Hematopoietic multipotent progenitor cell treated with erythropoietin and hydrocortisone succinate and interleukin-3 and kit ligand, for 6 days (in vitro differentiated cells): ENCODE data around the gene ALDH3B1.

Source experiments
- DNase-seq: peaks from one replicate; pipeline ENCODE4 v3.0.0-alpha.2; 2015

Gene ALDH3B1

DNA sequence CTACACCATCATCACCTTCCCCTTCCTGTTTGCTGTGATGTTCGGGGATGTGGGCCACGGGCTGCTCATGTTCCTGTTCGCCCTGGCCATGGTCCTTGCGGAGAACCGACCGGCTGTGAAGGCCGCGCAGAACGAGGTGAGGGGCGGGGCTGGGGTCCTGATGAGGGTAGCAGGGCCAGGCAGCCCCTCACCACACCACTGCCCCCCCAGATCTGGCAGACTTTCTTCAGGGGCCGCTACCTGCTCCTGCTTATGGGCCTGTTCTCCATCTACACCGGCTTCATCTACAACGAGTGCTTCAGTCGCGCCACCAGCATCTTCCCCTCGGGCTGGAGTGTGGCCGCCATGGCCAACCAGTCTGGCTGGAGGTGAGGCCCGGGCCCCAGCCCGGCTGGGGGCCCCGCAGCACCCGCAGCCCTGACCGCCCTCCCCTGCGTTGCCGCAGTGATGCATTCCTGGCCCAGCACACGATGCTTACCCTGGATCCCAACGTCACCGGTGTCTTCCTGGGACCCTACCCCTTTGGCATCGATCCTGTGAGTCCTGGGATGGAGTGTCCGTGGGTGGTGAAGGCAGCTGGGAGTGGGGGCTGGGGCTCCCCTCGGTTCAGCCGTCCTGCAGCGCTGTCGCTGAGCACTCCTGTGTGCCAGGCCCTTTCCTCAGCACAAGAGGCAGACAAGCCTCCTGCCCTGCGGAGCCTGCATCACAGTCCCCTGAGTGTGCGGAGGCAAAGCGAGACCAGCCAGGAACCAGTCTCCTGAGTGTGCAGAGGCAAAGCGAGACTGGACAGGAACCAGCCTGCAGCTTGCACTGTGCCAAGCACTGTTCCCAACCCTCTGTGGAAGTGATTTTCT, 37.5 kb downstream of the ALDH3B1 start:
- DNase-seq: no peak

DNA sequence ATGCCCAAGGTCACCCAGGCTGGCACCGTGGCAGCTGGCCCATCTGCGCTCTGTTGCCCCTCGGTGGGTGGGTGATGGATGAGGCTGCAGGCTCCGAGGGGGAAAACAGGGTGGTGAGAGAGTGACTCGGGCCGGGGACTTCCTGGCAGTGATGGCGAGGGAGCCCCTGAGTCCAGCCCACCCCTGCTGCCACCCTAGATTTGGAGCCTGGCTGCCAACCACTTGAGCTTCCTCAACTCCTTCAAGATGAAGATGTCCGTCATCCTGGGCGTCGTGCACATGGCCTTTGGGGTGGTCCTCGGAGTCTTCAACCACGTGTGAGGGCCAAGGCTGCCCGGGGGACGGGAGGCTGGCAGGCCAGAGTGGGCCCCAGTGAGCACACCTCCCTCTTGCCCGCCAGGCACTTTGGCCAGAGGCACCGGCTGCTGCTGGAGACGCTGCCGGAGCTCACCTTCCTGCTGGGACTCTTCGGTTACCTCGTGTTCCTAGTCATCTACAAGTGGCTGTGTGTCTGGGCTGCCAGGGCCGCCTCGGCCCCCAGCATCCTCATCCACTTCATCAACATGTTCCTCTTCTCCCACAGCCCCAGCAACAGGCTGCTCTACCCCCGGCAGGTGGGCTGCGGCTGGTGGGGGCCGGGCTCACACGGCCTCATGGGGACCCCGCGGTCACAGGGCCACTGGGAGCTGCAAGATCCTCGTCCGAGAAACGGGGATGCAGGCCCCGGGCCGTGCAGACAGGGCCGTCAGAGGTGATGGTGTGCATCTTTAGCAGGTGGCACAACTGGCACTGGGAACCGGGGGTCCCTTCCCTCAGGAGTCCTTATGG, 38.8 kb downstream of the ALDH3B1 start:
- no peak for DNase-seq

DNA sequence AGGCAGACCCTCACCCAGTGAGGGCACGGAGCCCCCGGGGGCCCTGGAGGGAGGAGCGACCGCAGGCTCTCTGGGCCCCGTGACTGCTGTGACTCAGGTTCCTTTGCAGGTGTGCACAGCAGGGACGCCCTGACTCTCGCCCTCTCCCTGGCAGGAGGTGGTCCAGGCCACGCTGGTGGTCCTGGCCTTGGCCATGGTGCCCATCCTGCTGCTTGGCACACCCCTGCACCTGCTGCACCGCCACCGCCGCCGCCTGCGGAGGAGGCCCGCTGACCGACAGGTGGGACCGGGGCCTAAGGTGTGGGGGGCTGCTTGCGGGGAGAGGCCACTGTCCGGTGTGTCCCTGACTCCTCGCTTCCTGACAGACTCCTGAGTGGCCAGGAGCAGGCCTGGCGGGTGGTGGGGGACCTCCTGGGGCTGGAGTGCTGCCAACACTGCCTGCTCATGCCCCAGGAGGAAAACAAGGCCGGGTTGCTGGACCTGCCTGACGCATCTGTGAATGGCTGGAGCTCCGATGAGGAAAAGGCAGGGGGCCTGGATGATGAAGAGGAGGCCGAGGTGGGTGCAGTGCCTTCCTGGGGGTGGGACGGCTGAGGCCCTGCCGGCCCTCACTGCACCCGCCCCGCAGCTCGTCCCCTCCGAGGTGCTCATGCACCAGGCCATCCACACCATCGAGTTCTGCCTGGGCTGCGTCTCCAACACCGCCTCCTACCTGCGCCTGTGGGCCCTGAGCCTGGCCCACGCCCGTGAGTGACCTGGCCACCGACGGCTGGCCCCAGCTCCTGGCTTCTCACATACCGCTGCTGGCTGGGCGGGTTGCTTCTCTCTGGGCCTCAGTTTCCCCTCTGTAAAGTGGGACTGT, 39.6 kb downstream of the ALDH3B1 start:
- DNase-seq: no peak

DNA sequence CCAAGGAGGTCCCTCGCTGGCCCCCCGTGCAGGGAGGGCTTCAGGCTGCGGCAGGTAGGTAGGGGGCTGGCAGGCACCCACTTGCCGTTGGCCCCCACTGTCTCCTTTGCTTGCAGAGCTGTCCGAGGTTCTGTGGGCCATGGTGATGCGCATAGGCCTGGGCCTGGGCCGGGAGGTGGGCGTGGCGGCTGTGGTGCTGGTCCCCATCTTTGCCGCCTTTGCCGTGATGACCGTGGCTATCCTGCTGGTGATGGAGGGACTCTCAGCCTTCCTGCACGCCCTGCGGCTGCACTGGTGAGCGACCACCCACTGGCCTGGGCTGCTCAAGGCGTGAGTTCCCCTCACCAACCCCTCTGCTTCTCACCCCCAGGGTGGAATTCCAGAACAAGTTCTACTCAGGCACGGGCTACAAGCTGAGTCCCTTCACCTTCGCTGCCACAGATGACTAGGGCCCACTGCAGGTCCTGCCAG, 40.3 kb downstream of the ALDH3B1 start:
- no peak for DNase-seq

DNA sequence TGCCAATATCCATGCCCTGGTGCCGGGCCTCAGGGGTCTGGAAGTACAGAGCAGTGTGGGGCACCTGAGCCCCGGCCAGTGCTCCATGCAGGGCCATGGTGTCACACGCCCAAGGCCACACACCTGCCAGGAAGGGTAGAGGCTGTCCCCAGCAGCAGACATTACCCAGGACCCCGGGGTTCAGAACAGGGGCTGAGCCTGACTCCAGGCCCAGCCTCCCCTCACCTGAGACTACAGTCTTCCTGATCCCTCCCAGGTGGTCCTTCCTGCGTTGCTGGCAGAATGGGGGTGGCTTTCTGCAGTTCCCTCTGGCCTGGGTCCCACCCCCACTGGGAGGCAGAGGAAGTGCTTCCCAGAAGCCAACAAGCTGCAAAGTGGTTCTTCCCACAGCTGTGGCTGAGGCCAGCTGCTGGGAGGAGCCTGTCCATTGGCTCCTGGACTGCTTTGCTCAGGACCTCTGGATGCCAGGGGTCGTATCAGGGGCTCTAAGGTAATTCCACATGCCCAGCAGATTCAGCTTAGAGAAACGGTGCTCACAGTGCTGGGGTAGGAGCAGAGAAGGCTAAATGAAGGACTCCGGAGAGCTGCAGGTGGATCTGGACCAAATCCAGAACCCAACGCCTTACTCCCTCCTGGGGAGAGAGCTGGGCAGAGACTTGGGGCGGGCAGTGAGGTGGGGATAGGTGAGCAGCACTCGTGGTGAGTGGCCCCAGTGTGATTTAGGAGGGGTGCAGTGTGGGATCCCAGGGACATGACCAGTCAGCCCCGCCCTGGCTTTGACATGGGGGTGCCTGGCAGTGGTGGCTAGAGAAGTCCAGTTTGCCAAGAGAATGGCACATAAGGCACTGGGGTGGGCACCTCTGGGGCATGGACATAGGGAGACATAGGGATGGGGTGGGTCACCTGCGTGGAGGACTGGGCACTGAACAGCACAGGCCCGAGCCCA, 41.3 kb downstream of the ALDH3B1 start:
- no peak for DNase-seq

DNA sequence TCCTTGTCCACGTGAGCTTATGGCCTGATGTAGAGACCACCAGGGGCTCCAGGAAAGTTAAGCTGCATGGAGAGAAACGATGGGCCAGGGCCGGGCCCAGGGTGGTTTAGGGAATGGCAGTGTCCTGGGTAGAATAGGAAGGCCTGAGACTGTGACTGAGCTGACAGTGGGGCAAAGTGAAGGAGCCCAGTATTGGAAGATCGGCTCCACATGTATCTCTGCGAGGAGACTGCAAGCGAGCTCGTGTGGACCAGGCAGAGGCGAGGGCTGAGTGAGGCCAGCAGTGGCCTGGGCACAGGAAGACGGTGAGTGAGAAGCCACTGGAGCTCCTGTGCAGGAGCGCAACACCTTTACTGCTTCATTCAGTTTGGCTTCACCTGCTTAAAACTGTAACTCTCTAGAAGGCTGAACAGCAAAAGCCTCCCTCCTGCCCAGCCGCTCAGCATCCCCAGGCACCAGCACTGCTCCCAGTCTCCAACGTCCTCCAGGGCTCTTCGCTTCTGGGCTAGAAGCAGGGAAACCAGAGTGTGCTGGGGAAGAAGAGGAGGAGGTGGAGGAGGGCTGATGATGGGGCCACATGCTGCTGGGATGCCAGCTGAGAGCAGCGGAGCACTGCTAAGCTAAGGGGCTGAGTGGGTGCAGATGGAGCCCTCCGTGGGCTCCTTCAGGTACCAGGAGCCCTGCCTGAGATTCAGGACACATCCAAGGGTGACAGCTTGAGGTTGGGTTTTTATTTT, 42.2 kb downstream of the ALDH3B1 start:
- DNase-seq: no peak

DNA sequence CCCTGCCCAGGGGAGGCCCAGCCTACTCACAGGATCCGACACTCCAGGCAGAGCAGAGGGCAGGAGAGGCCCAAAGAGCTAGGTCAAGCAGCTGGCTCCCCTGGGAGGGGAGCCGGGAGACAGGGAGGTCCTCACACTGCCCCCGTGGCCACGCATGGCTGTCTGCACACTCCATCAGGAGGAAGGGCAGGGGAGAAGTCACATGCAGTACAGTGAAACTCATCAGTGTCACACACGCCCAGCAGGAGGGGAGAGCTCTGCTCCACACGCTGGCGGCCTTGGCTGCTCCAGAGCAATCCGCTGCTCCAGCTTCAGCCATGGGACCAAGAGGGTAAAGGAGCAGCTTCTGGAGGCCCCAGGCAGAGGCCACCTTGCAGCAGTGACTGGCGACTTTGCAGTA, 43.0 kb downstream of the ALDH3B1 start:
- DNase-seq: no peak

DNA sequence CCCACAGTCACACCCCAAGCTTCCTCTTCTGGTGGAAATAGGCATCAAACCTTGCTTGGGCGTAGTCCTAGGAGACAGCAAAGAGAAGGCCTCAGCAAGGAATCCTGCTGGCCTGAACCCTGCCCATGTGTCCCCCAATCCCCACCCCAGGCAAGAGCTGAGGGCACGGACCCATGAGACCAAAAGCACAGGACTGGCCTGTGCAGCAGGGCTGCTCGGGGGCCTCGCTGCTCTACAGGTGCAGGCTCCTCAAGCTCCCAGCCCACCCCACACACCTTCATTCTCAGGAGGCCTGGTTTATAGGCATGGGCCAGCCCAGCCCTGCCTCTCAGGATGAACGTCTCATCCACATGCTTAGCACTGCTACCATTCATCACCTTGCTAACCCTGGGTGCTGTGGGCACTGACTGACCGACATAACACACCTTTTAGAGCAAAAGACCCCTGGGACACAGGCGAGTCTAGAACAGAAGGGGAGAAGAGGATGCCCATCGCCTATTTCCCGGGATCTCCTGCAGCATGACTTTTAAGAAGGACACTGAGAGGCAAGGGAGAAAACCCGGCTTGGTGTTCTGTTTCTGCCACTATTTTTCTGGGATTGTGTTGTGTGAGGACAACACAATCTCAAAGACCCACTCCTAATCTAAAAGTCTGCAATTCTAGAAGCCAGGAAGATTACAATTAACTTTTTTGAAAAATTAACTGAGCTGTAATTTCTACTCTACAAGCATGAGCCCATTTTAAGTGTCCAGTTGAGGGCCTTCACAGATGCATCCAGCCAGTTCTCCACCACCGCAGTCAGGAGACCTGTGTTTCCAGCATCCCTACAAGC, 44.1 kb downstream of the ALDH3B1 start:
- no peak for DNase-seq

DNA sequence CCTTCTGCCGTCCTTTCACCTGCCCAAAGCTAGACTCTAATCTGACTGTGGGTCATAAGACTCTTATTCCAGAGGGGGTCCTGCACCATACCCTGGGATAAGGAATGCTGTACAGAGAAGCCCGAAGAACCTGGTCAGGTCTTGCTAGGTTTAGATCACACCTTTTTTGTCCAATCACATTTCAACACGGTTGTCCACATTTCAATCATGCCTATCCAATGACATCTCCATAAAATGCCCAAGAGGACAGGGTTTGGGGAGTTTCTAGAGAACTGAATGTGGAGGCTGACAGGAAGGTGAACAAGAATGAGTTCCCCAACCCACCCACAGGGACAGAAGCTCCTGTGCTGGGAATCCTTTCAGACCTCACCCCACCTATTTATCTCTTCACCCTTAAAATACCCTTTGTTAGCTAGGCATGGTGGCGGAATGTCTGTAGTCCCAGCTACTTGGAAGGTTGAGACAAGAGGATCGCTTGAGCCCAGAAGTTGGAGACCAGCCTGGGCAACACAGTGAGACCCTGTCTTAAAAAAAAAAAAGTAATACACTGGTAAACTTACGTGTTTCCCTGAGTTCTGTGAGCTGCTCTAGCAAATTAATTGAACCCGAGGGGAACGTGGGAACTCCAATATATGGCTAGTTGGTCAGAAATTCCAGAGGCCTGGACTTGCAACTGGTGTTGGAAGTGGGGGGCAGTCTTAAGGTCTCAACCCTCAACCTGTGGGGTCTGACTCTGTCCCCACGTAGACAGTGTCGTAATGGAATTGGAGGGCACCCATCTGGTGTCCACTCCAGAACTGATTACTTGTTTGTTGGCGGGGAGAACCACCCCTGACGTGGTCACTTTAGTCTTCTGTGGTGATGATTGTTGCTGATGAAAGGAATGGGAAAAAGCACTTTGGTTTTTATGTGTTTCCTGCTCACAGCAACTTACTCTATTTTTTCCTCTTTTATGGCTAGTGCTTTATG, 46.5 kb downstream of the ALDH3B1 start:
- DNase-seq: no peak

DNA sequence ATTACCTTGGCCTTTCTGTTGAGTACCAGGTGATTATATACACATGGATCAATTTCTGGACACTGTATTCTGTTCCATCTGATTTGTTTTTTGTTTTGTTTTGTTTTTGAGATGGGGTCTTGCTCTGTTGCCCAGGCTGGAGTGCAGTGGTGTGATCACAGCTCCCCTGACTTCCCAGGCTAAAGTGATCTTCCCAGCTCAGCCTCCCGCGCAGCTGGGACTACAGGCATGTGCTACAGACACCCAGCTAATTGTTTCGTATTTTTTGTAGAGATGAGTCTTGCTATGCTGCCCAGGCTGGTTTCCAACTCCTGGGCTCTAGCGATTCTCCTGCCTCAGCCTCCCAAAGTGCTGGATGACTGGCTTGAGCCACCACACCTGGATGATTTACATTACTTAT, 47.7 kb downstream of the ALDH3B1 start:
- DNase-seq: no peak

DNA sequence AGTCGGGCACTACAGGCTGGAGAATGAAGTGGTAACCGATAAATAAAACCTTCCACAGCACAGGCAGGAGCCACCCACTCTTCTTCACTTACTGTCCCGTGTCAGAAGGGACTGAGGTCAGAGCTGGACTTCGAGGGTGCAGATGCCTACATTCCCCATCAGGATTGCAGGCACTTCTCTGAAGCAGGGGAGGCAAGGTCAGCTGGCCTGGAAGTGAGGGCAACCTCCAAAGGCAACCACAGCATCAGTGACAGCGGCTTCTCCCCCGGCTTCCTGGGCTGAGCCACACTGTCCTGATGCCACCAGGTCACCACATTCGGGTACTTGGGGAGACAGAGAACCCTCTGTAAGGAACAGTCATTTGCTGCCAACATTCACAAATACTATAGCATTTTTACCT, 51.4 kb downstream of the ALDH3B1 start:
- no peak for DNase-seq

DNA sequence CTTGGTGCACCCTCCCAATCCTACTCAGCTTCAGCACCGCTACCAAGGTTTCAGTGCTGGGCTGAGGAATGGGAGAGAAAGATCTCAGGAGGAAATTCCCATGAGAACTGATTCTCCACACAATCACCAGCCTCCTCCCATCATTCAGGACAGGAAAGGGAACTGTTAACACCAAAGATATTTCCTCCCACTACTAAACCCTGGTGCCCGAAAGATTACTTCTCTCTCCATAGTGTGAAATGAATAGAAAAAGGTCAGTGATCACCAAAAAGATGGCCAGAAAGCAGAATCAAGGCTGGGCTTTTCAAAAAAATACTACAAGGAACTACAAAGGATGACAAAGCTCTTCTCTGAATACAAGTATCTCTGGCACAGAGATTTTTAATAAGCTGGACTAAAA, 54.8 kb downstream of the ALDH3B1 start:
- no peak for DNase-seq

DNA sequence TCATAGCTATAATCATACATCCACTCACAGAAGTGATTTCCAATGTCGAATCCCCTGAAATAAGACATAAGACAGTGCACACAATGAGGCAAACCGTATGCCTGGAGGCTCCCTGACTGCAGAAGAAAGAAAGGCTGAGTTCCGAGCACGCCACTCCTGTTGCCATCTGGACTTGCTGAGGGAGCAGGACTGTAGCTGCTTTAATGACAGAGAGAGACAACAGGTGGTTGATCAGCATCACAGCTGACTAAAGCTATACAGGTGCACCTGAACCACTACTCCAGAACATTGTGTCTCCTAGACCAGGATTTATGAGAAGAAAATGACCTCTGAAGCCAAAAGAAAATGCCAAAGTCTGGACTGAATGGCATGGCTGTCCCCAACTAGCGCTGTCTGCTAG, 55.7 kb downstream of the ALDH3B1 start:
- DNase-seq: no peak

DNA sequence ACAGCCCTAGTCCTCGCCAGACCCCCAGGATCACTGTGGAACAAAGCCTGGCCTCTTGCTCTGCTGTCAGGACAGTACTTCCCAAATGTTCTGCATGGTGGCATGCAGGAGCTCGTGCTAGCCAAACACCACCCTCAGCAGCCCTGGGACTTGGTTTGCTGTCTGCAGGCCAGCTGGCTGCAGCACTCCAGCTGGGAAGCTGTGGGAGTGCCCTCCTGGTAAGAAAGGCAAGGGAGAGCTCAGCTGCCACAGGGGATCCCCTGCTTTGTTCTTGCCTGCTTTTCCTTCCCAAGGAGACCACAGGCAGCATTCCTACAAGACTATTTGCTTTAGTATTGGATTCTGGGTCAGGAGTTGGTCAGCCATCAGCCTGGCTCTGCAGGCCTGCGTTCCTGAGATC, 56.6 kb downstream of the ALDH3B1 start:
- no peak for DNase-seq

DNA sequence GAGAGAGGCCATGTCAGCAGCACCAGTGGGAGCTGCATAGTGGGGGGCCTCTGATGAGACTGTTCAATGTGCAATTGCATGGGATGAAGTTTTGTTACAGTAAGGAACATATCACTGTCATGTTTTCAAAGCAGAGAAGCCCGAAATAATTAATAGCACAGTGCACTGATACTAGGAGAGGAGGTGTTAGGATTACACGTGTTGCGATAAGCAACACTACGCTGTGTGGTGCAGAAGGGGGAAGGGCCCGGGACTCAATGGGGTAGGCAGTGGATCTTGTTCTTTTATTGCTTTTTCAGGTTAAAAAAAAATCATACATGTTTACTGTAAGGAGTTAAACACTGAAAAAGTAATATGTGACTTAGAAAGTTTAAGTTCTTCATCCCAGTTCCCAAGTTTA, 57.9 kb downstream of the ALDH3B1 start:
- no peak for DNase-seq

DNA sequence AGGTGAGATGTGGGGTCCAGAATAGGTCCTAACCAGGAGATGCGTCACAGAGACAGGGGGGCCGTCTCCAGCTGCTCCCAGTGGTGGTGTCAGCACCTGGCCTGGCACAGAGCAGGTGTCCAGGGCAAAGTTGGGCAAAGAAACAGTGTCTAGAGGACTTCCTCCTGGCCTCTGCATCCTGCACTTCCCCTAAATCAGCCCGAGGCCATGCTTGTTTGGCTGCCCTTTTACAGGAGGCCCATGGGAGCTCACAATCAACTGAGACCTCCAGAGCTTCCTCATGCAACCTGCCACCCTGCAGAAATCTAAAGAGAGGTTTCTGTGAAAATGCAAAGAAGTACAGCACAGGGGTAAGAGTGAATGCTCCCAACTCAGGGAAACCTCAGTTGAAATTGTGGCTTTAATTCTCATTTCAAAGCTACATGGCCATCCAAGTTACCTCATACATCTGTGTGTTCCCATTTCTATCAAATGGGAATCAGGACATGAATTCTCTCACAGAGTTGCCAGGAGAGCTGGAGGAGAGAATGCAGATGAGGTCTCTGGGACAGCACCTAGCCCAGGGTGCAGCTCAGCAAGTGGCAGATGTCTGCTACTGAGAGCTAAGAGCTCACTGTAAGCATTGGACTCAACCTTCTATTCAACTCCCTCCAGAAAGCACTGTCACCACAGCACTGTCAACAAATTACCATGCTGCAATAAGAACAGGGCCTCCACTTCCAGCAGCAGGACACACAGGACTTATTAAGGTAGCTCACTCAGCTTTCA, 61.3 kb downstream of the ALDH3B1 start:
- DNase-seq: no peak

DNA sequence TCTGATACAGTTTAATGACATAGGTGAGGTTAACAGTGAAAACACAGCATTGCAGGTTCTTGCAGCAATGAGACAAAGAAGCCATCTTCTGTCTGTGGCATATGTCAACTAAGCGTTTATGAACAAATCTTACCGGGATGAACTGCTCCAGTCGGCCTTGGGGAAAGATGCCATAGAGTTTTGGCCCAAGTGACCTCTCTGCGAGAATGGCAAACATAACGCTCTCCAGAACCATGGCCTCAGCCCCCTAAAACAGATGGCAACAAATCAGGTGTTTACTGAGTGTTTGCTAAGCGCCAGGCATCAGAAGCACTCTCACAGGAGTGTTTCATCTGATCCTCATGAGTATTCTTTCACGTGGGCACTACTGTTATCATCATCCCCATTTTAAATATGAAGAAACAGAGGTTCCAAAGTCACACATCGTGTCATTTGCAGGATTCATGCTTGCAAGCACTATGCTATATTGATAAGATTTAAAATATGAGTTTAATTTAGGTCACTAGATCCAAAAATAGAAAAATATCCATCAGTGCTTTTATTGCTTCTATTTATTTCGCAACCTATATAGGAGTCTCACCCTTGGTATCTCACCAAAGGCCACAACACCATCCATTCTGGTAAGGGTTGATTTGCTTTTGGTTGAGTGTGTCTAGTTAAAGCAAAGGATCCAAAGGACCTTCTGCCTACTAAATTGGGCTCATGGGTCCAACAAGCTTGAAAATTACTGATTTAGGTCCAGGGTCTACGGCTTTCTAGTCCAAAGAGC, 64.6 kb downstream of the ALDH3B1 start:
- no peak for DNase-seq
